SK-N-SH (cell line): Measurements from ENCODE around the gene NDUFA6. TPM values are rescaled to one million over a fixed set of nuclear protein-coding genes. Genes with fewer than 3 reads are reported as not detected.

ENCODE experiments used
- CTCF ChIA-PET: fragments of 300-600, 350-600 bp; formaldehyde crosslinking; extraction: SDS; loops from one replicate; lab custom pipeline; 2021; lab: Yijun Ruan, JAX
- POLR2A ChIA-PET: fragments of 350-600 bp; sonication (Branson Sonifier 250); formaldehyde crosslinking; extraction: SDS; loops from one replicate; lab custom pipeline; 2020; ENCODE audit warnings: antibody characterized with exemption, inconsistent platforms; lab: Yijun Ruan, JAX
- DNase-seq: peaks from one replicate; pipeline ENCODE4 v3.0.0; 2012
- H2AFZ ChIP-seq: fragments of 200-600 bp; sonication (generic); 2 replicates; pipeline ENCODE4 v1.8.1; 2016; ENCODE audit warnings: antibody characterized with exemption, mild to moderate bottlenecking, low read depth
- H3F3A ChIP-seq: fragments of 200-600 bp; sonication (generic); replicated peaks from 2 replicates; pipeline ENCODE3; 2016; ENCODE audit warnings: antibody characterized with exemption, mild to moderate bottlenecking; ENCODE audit not compliant: insufficient read depth
- H3K27ac ChIP-seq, 2 experiments: fragments of 200-500 bp in 1 of 2; fragments of 200-600 bp in 1 of 2; sonication (Bioruptor generic) in 1 of 2; sonication (generic), shearing (Covaris generic) in 1 of 2; 2 replicates each; pipeline versions ENCODE4 v1.5.1 to v1.6.1; 2014 to 2016; ENCODE audit warnings: low read depth in 2 of 2, inconsistent platforms in 1 of 2, low read length in 1 of 2, mild to moderate bottlenecking in 1 of 2, mixed read lengths in 1 of 2
- H3K27me3 ChIP-seq: fragments of 200-600 bp; sonication (generic), shearing (Covaris generic); 2 replicates; pipeline ENCODE4 v1.6.1; 2016; ENCODE audit warnings: mixed run types; ENCODE audit not compliant: insufficient read depth
- H3K36me3 ChIP-seq, 2 experiments: fragments of 200-500 bp in 1 of 2; fragments of 200-600 bp in 1 of 2; sonication (Bioruptor generic) in 1 of 2; sonication (generic) in 1 of 2; replicated peaks in 1 of 2; 2 replicates each; pipeline versions ENCODE3 to v1.5.1; 2014 to 2016; ENCODE audit warnings: low read length in 1 of 2, mild to moderate bottlenecking in 1 of 2; ENCODE audit not compliant: insufficient read depth in 2 of 2, control insufficient read depth in 1 of 2
- H3K4me1 ChIP-seq, 2 experiments: fragments of 200-500 bp in 1 of 2; fragments of 200-600 bp in 1 of 2; sonication (Bioruptor generic) in 1 of 2; sonication (generic), shearing (Covaris generic) in 1 of 2; 2 replicates each; pipeline versions ENCODE4 v1.5.1 to v1.6.1; 2014 to 2016; ENCODE audit warnings: low read depth in 1 of 2, low read length in 1 of 2, mixed run types in 1 of 2; ENCODE audit not compliant: insufficient read depth in 2 of 2, control insufficient read depth in 1 of 2
- H3K4me2 ChIP-seq: fragments of 200-600 bp; sonication (generic), shearing (Covaris generic); 2 replicates; pipeline ENCODE4 v1.6.1; 2017; ENCODE audit warnings: mixed run types
- H3K4me3 ChIP-seq, 2 experiments: fragments of 200-500 bp in 1 of 2; fragments of 200-600 bp in 1 of 2; sonication (Bioruptor generic) in 1 of 2; sonication (generic), shearing (Covaris generic) in 1 of 2; 2 replicates each; pipeline versions ENCODE4 v1.5.1 to v1.8.1; 2014 to 2016; ENCODE audit warnings: low read depth in 2 of 2, inconsistent platforms in 1 of 2, low read length in 1 of 2, mild to moderate bottlenecking in 1 of 2, mixed read lengths in 1 of 2, moderate library complexity in 1 of 2
- H3K79me2 ChIP-seq: fragments of 200-600 bp; sonication (generic); 2 replicates; pipeline ENCODE4 v1.8.1; 2017; ENCODE audit warnings: mild to moderate bottlenecking; ENCODE audit not compliant: insufficient read depth
- H3K9ac ChIP-seq: fragments of 200-600 bp; sonication (generic); 2 replicates; pipeline ENCODE4 v1.6.1; 2017; ENCODE audit warnings: mixed run types
- H3K9me2 ChIP-seq: fragments of 200-600 bp; sonication (generic); 2 replicates; pipeline ENCODE4 v1.6.1; 2017; ENCODE audit warnings: mixed run types
- H3K9me3 ChIP-seq: fragments of 200-600 bp; sonication (generic); 2 replicates; pipeline ENCODE4 v1.6.1; 2017; ENCODE audit warnings: mixed run types, mild to moderate bottlenecking, moderate library complexity
- H4K20me1 ChIP-seq: fragments of 200-600 bp; sonication (generic); 2 replicates; pipeline ENCODE4 v1.6.1; 2017; ENCODE audit warnings: mild to moderate bottlenecking, mixed run types; ENCODE audit not compliant: insufficient read depth
- CHD2 ChIP-seq: fragments of 150-350 bp; IDR thresholded peaks from 2 replicates; pipeline ENCODE4 v1.6.1; 2018; ENCODE audit warnings: low read length; ENCODE audit not compliant: partially characterized antibody
- CTCF ChIP-seq: fragments of 200-600 bp; sonication (generic); IDR thresholded peaks from 2 replicates; pipeline ENCODE4 v1.6.1; 2017; ENCODE audit warnings: antibody characterized with exemption, mild to moderate bottlenecking, moderate library complexity
- ELF1 ChIP-seq: IDR thresholded peaks from 2 replicates; pipeline ENCODE4 v1.4.0; 2012
- EP300 ChIP-seq, 2 experiments: IDR thresholded peaks; 2 replicates each; pipeline versions ENCODE4 v1.4.0 to v1.6.1; 2012; ENCODE audit warnings: borderline replicate concordance in 1 of 2, low read depth in 1 of 2, low read length in 1 of 2
- FOXJ3 ChIP-seq: sonication (generic); formaldehyde crosslinking; IDR thresholded peaks from 2 replicates; pipeline ENCODE4 v1.5.1; 2020; ENCODE audit warnings: mild to moderate bottlenecking, missing genetic modification reagents
- FOXM1 ChIP-seq: IDR thresholded peaks from 2 replicates; pipeline ENCODE4 v1.4.0; 2012; ENCODE audit warnings: low read depth, mild to moderate bottlenecking
- JUND ChIP-seq: IDR thresholded peaks from 2 replicates; pipeline ENCODE4 v1.4.0; 2012
- MAX ChIP-seq: IDR thresholded peaks from 2 replicates; pipeline ENCODE4 v1.4.0; 2012; ENCODE audit warnings: low read depth
- NFIC ChIP-seq: IDR thresholded peaks from 2 replicates; pipeline ENCODE4 v1.4.0; 2012; ENCODE audit warnings: borderline replicate concordance
- RCOR1 ChIP-seq: fragments of 150-350 bp; IDR thresholded peaks from 2 replicates; pipeline ENCODE4 v1.6.1; 2017; ENCODE audit warnings: antibody characterized with exemption, low read length
- REST ChIP-seq: IDR thresholded peaks from 2 replicates; pipeline ENCODE4 v1.6.1; 2012; ENCODE audit warnings: mild to moderate bottlenecking, low read depth, low read length, moderate library complexity
- RFX5 ChIP-seq: IDR thresholded peaks from 2 replicates; pipeline ENCODE4 v1.6.1; 2012; ENCODE audit warnings: mild to moderate bottlenecking, improper control_type of control experiment, low read length
- SIN3A ChIP-seq: IDR thresholded peaks from 2 replicates; pipeline ENCODE4 v1.6.1; 2012; ENCODE audit warnings: low read depth, mild to moderate bottlenecking, low read length, moderate library complexity, borderline replicate concordance
- SMC3 ChIP-seq: IDR thresholded peaks from 2 replicates; pipeline ENCODE4 v1.6.1; 2012; ENCODE audit warnings: low read depth, low read length, improper control_type of control experiment
- TCF12 ChIP-seq: IDR thresholded peaks from 2 replicates; pipeline ENCODE4 v1.4.0; 2012
- TEAD4 ChIP-seq: IDR thresholded peaks from 2 replicates; pipeline ENCODE4 v1.4.0; 2012; ENCODE audit warnings: mild to moderate bottlenecking, borderline replicate concordance; ENCODE audit not compliant: insufficient read depth
- YY1 ChIP-seq: IDR thresholded peaks from 2 replicates; pipeline ENCODE4 v1.4.0; 2012; ENCODE audit warnings: low read depth, mild to moderate bottlenecking
- ZBTB33 ChIP-seq: IDR thresholded peaks from 2 replicates; pipeline ENCODE4 v1.4.0; 2012; ENCODE audit warnings: low read depth, borderline replicate concordance
- WGBS: methylation state at CpG from one replicate; pipeline ENCODE4 v1.1.6; 2017; ENCODE audit warnings: low lambda C conversion rate; 5-methylcytosine and 5-hydroxymethylcytosine counted together
- polyA plus RNA-seq, 3 experiments: library from polyadenylated mRNA; depleted of rRNA; stranded (reverse); fragments of >200 nt; gene quantifications; 2 replicates each; pipeline ENCODE4 v1.2.3, GENCODE V29; 2012

Gene NDUFA6
- polyA plus RNA-seq, 1 of the 3 experiments (the other 2 are of a cell fraction), result 42.0 TPM

- H3K4me1 ChIP-seq, result no peaks in the 10 kb centered on the region
- no peaks in the 10 kb centered on the region for H3K27me3 ChIP-seq
- H3K4me3 ChIP-seq, result no peak overlapping the region
- no peak overlapping the region for H3K9ac ChIP-seq
- ChIA-PET CTCF (interaction anchor here (0.6 kb wide), 1 partner anchor 237 kb away, joined by 3 read pairs; no protein-coding TSS in a partner anchor), POLR2A (no interaction called here)
- no peak for DNase-seq
- no peak overlapping the region for H2AFZ ChIP-seq
- no peaks in the 10 kb centered on the region for H4K20me1 ChIP-seq
- TF ChIP-seq MAX, result no peak
- no peak for TF ChIP-seq RCOR1
- TF ChIP-seq CHD2, result no peak
- TF ChIP-seq YY1, result no peak
- no peak for TF ChIP-seq ZBTB33
- no peak for TF ChIP-seq EP300 (IDR thresholded peaks at IDR 0.05; ENCODE audit: borderline replicate concordance in 1 of 2, low read depth in 1 of 2, low read length in 1 of 2)
- no peak for TF ChIP-seq SMC3
- no peaks in the 10 kb centered on the region for H3K9me2 ChIP-seq
- WGBS, result 83% methylated on average over 4 of the region's 4 CpGs
- no peak overlapping the region for H3K27ac ChIP-seq
- H3K9me3 ChIP-seq, result no peaks in the 10 kb centered on the region
- no peaks in the 10 kb centered on the region for H3K79me2 ChIP-seq
- no peaks in the 10 kb centered on the region for H3K36me3 ChIP-seq
- no peaks in the 10 kb centered on the region for H3F3A ChIP-seq
- no peak overlapping the region for H3K4me2 ChIP-seq
Measured at GRCh38 chr22:42111798-42112197, 21.2 kb upstream of the NDUFA6 start.

- no peaks in the 10 kb centered on the region for H3K27me3 ChIP-seq
- no peak for DNase-seq
- no peak overlapping the region for H3K9ac ChIP-seq
- no peak for TF ChIP-seq NFIC
- TF ChIP-seq TEAD4, result no peak
- TF ChIP-seq FOXM1, result no peak
- TF ChIP-seq REST, result no peak
- no peak for TF ChIP-seq TCF12
- no peak for TF ChIP-seq CHD2
- no peak for TF ChIP-seq RFX5
- TF ChIP-seq RCOR1, result no peak
- no peak for TF ChIP-seq JUND
- no peak for TF ChIP-seq SIN3A
- TF ChIP-seq CTCF, result no peak
- TF ChIP-seq ELF1, result no peak
- no peak for TF ChIP-seq YY1
- no peak for TF ChIP-seq EP300 (IDR thresholded peaks at IDR 0.05; ENCODE audit: borderline replicate concordance in 1 of 2, low read depth in 1 of 2, low read length in 1 of 2)
- no peak for TF ChIP-seq FOXJ3 (CRISPR knock-in tag)
- TF ChIP-seq, all 33 proteins: peak for 0
- Histone ChIP-seq H3K9me3 (no peaks in the 10 kb centered on the region), H3K4me1 (no peaks in the 10 kb centered on the region), H3K79me2 (no peaks in the 10 kb centered on the region), H3F3A (no peaks in the 10 kb centered on the region), H3K36me3 (no peaks in the 10 kb centered on the region), H3K9me2 (no peaks in the 10 kb centered on the region), H3K4me2 (no peak overlapping the region), H4K20me1 (no peaks in the 10 kb centered on the region), H3K27ac (no peak overlapping the region), H2AFZ (no peak overlapping the region), H3K4me3 (no peak overlapping the region)
- CTCF ChIA-PET, result no interaction called here
- WGBS, result 89% methylated on average over 10 of the region's 18 CpGs
- POLR2A ChIA-PET, result no interaction called here
Measured at GRCh38 chr22:42108848-42109247, 18.3 kb upstream of the NDUFA6 start.
